ENCODE measurements around the gene LRP1B.

The LRP1B gene

DNA sequence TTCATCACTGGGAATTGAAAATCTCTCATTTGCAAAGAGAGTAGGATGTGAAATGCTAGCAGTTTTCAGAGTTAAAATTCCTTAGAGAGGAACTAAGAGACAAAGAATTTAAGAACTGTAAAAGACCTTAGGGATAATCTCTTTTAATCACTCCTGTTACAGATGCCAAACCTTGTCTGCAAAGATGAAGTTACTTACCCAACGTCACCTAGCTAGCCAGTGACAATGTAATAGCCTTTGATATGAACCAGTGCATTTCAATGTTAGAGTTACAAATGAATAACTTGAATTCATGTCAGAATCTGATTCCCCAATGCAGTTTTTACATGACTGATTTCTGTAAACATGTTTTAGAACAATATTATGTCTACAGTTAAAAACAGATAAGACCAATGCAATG is 190.1 kb downstream of the LRP1B start:
- no peaks in the 10 kb centered on the region for H3K9me2 ChIP-seq (replicated peaks; ENCODE audit: low read depth, low read length)
- TF ChIP-seq CTCF (conservative IDR thresholded peaks at IDR 0.05; ENCODE audit: low read length) (no peak), EZH2phosphoT487 (IDR thresholded peaks at IDR 0.05; ENCODE audit: borderline replicate concordance) (no peak)
- no peaks in the 10 kb centered on the region for H3K79me2 ChIP-seq (ENCODE audit: insufficient read depth, low read length)
- H2AFZ ChIP-seq (ENCODE audit: low read length): no peak overlapping the region
- no peak overlapping the region for H3K4me3 ChIP-seq (ENCODE audit: low read length, poor library complexity, severe bottlenecking)
- H3K9ac ChIP-seq (ENCODE audit: low read depth, low read length, poor library complexity, severe bottlenecking): no peak overlapping the region
- no peaks in the 10 kb centered on the region for H3K9me3 ChIP-seq (ENCODE audit: insufficient read depth, low read depth, low read length)
- H3K36me3 ChIP-seq (ENCODE audit: insufficient read depth, low read length): no peaks in the 10 kb centered on the region
- H4K20me1 ChIP-seq (ENCODE audit: insufficient read depth, low read length, poor library complexity, severe bottlenecking): no peaks in the 10 kb centered on the region
- H3F3A ChIP-seq (ENCODE audit: low read depth): no peaks in the 10 kb centered on the region
- H3K4me2 ChIP-seq (ENCODE audit: low read depth, low read length, poor library complexity, severe bottlenecking): no peak overlapping the region
- no peaks in the 10 kb centered on the region for H3K4me1 ChIP-seq (ENCODE audit: insufficient read depth, low read length, poor library complexity, severe bottlenecking)
- H3K27me3 ChIP-seq (ENCODE audit: insufficient read depth, low read length, poor library complexity, severe bottlenecking): no peaks in the 10 kb centered on the region

DNA sequence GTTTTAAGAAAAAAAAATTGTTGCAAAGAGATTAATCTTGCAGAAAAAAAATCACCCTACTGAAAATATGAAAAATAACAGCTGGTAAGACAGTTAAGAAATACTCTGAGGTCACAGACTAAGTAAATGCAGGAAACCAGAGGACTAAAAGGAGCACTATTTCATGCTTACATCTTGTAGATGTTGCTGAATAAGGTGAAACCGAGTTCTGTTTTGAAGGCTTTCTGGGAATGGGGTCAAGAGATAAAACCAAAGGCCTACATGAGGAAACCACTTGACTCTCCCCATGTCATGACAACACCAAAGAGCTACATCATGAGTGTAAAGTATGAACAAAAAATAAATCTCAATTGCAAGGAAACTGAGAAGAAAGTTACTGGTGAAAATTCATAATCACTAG is 197.6 kb downstream of the LRP1B start:
- Histone ChIP-seq H3K9ac (ENCODE audit: low read depth, low read length, poor library complexity, severe bottlenecking) (no peak overlapping the region), H3K36me3 (ENCODE audit: insufficient read depth, low read length) (no peaks in the 10 kb centered on the region), H3K79me2 (ENCODE audit: insufficient read depth, low read length) (no peaks in the 10 kb centered on the region), H3K9me3 (ENCODE audit: insufficient read depth, low read depth, low read length) (no peaks in the 10 kb centered on the region), H3K4me1 (ENCODE audit: insufficient read depth, low read length, poor library complexity, severe bottlenecking) (no peaks in the 10 kb centered on the region), H4K20me1 (ENCODE audit: insufficient read depth, low read length, poor library complexity, severe bottlenecking) (no peaks in the 10 kb centered on the region), H3K9me2 (replicated peaks; ENCODE audit: low read depth, low read length) (no peaks in the 10 kb centered on the region), H3K4me2 (ENCODE audit: low read depth, low read length, poor library complexity, severe bottlenecking) (no peak overlapping the region), H3K4me3 (ENCODE audit: low read length, poor library complexity, severe bottlenecking) (no peak overlapping the region), H3F3A (ENCODE audit: low read depth) (no peaks in the 10 kb centered on the region), H2AFZ (ENCODE audit: low read length) (no peak overlapping the region), H3K27me3 (ENCODE audit: insufficient read depth, low read length, poor library complexity, severe bottlenecking) (no peaks in the 10 kb centered on the region)
- TF ChIP-seq CTCF (conservative IDR thresholded peaks at IDR 0.05; ENCODE audit: low read length) (no peak), EZH2phosphoT487 (IDR thresholded peaks at IDR 0.05; ENCODE audit: borderline replicate concordance) (no peak)

GRCh38 chr2:141932261-141932660 is 198.6 kb downstream of the LRP1B start:
- H3K9me2 ChIP-seq (replicated peaks; ENCODE audit: low read depth, low read length): no peaks in the 10 kb centered on the region
- H3K79me2 ChIP-seq (ENCODE audit: insufficient read depth, low read length): no peaks in the 10 kb centered on the region
- no peak overlapping the region for H3K4me2 ChIP-seq (ENCODE audit: low read depth, low read length, poor library complexity, severe bottlenecking)
- H3K9me3 ChIP-seq (ENCODE audit: insufficient read depth, low read depth, low read length): no peaks in the 10 kb centered on the region
- no peaks in the 10 kb centered on the region for H3K36me3 ChIP-seq (ENCODE audit: insufficient read depth, low read length)
- no peaks in the 10 kb centered on the region for H3K4me1 ChIP-seq (ENCODE audit: insufficient read depth, low read length, poor library complexity, severe bottlenecking)
- no peaks in the 10 kb centered on the region for H3F3A ChIP-seq (ENCODE audit: low read depth)
- no peak overlapping the region for H2AFZ ChIP-seq (ENCODE audit: low read length)
- H3K4me3 ChIP-seq (ENCODE audit: low read length, poor library complexity, severe bottlenecking): no peak overlapping the region
- no peaks in the 10 kb centered on the region for H4K20me1 ChIP-seq (ENCODE audit: insufficient read depth, low read length, poor library complexity, severe bottlenecking)
- H3K9ac ChIP-seq (ENCODE audit: low read depth, low read length, poor library complexity, severe bottlenecking): no peak overlapping the region
- TF ChIP-seq CTCF (conservative IDR thresholded peaks at IDR 0.05; ENCODE audit: low read length): no peak
- no peak for TF ChIP-seq EZH2phosphoT487 (IDR thresholded peaks at IDR 0.05; ENCODE audit: borderline replicate concordance)
- H3K27me3 ChIP-seq (ENCODE audit: insufficient read depth, low read length, poor library complexity, severe bottlenecking): no peaks in the 10 kb centered on the region
